Measurements from ENCODE around the gene PRXL2B.

PRXL2B gene

DNA sequence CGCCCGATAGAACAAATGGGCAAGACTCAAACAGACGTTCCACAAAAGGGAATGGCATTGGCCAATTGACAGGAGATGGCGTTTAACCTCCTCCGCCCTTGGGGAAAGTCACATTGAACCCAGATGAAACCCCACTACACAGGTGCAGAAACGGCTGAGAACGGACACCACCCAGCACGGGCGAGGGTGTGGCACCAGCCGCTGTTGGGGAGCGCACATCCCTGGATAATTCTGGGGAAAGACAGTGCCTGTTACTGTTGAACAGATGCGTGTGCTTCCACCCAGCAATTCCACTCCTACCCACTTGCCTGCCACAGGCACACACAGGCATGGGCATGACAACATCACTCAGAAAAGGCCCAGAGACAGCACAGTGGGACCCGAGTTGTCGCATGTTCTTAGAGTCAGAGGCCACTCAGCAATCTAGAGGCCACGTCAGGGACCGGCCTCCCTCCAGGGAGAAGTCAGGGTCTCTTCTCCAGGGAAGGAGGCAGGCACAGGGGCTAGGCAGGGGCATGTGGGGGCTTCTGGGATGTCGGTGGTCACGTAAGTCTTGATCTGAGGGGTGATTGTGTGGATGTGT is 15.2 kb downstream of the PRXL2B start:
- FAIRE-seq, result no peak

DNA sequence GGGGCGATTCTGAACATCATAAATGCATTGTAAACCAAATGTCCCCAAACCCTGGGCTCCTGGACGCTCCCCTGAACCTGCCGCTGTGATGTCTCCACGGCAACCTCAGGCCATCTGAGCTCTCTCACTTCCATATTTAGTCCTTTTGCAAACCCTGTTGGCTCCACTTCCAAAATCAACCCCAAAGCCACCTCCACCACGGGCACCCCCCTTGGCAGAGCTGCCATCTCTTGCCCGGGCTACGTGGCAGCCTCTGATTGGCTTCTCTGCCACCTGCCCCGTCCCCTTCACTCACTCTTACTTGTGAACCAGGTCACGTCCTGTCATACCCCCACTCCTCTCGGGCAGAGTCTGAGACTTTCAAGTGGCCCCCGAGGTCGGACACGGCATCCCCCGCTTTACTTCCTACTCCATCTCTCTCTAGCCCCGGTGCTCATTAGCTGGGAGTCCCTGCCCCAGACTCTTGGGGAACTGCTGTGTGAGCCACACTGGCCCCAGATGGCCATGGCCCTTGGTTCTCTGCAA is 15.8 kb downstream of the PRXL2B start:
- FAIRE-seq, result no peak

DNA sequence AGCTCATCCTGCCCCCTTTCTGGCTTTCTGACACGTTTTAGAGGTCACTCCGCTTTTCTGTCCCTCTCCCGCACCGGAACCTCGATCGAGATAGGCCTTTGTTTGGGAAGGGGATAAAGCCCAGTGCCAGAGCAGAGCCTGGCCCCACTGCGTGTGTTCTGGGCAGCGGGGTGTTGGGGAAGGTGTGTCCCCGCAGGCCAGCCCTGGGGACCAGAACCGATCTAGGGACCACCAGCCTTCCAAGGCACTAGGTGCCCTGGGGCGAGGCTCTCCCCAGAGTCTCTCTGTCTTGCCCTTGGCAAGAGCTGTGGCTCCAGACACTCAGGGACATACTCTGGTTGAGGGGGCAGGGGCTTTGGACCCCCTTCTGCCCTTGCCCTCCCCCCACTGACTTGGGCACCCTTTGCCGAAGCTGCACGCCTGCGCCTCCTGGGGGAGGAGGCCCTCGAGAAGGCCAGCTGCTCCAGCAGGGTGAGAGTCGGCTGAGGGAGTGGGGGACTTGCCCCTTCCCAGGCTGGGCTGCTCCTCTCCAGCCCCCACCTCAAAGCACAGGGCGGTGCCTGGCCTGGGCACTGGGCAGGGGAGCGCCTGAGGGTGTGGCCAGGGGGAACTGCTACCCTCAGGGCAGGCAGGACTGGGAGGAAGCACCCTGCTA is 16.4 kb downstream of the PRXL2B start:
- FAIRE-seq, result no peak

DNA sequence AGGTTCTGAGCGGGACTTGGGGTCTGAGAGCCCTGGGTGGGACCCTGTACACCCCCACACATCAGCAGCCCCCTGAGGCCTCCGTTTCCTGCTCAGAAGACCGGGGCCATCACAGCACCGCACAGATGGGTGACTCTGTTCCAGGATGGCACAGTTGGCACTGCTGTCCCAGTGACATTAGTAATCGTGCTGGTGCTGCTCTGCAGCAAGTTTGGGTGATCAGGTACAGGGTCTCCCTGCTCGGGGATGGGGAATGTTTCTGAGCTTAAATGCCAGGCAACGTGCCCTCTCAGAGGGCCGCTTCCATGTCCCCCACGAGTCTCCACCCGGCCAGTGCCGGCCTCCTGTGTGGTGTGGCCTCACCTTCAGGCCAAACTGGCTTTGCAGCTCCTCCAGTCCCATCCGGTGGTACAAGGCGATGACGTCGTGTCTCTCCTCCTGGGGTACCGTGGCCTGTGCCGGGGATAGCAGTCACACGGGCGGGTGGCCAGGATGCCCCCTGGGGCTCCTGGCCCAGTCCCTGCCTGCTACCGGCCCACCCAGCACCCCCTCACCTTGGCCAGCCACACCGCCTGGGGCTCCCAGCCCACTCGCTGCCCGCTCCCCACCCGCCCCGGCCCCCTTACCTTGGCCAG is 17.1 kb downstream of the PRXL2B start:
- FAIRE-seq, result no peak

DNA sequence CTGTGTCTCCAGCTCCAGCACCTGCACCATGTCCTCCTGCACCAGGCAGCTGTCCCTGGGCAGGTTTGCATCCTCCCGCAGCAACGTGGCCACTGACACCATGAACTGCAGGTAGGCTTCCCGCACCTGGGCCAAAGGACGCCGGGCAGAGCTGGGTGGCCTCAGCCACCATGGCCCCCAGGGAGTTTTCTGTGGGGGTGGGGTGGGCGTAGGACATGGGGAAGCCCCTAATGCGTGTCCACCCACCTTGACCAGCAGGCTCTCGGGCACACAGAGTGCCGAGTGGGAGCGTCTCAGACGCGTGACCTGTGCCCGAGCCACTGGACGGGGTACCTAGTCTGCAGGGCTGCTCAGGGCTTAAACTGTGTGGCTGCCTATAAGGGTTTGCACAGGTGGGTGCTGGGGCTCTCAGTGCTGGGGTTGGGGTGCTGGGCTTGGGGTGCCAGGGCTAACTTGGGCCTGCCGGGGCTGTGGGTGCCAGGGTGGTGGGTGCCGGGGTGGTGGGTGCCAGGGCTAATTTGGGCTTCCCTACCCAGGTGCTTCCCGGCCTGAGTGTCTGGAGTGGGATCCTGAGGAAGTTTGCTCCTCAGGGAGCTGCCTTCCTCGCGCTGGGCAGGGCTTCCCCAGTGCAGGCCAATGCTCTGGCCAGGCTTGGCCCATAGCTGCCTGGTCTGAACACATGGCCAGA is 17.7 kb downstream of the PRXL2B start:
- FAIRE-seq, result no peak

DNA sequence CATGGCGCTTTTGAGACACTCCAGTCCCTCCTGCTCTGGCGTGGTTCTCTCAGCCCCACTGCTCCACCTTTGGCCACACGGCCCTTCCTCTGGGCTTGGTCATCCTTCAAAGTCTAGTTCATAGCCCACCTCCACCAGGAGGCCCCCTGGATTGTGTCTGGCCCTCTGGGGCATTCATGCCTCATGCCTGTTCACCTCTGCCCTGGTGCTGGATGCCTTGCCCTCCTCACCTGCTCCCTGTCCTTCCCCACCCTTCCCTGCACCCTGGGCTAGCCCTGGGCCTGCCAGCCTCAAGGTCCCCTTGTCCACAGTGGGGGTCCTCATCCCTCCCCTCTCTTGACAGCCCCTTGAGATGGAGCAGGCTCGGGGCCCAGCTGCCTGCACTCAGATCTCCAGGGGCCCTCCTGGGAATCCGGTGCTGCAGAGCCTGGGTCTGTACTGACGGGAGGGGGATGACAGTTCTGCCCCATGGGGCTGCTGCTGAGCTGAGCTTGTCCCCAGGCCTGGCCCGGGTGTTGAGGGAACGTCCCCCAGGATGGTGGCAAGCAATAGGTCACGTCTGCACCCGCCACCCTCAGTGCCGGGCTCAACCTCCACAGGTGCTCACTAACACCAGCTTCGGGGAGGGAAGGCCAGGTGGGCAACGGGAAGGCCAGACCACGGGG is 18.4 kb downstream of the PRXL2B start:
- FAIRE-seq, result no peak

DNA sequence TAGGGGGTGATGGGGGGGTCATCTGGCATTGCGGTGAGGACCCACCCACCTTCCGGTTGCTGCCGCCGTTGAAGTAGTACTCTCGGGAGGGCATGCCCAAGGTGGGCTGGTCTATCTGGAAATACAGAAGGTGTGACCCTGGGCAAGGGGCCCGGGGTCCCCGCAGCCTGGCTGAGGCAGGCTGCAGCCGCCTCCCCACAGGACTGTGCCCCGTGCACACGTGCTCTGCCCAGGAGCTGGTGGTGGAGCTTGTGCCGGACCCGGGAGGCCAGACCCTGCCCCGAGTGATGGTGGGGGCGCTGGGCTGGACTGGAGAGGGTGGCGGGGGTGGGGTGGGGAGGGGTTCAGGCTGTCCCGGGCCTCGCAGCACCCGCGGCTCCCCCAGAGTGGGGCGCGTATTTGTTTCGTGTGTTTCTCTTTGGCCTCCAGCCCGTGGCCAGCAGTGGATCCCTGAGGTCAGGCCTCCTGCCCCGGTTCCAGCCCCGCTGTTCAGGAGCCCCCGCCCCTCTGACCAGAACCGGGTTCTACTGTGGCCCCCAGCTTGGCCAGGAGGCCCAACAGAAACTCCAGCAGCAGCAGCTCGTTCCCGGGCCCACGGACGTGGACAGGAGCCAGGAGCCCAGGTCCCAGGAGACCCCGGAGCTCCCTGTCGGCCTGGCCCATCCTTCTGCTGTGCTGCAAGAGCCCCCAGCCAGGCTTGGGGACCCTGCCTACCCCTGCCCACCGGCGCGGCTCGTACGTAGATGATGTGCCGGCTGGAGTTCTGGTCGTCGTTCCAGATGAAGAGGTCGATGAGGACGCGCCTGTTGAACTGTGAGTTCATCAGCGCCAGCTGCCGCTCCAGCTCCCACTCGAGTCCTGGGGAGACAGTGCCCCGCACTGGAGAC is 19.2 kb downstream of the PRXL2B start:
- FAIRE-seq, result no peak

DNA sequence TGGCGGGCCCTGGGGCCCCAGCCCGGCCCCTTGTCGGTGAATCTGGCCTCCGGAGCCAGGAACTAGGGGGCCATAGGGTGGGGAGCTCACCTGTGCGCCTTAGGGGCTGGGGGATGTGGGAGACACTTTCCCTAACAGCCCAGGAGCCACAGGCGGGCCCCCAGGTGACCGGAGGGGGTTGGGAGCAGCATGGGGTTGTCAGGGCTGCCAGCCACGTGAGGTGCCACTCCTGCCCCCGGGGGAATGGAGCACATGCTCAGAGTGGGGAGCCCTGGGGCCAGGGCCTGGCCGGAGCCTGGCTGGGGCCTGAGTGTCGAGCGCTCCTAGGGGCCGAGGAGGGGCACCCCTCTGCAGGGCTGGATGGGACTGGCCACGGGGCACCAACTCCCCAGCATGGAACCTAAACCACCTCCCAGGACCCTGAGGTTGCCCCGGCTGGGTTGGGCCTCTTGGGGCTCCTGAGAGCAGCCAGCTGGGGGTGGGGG is 19.9 kb downstream of the PRXL2B start:
- no peak for FAIRE-seq

DNA sequence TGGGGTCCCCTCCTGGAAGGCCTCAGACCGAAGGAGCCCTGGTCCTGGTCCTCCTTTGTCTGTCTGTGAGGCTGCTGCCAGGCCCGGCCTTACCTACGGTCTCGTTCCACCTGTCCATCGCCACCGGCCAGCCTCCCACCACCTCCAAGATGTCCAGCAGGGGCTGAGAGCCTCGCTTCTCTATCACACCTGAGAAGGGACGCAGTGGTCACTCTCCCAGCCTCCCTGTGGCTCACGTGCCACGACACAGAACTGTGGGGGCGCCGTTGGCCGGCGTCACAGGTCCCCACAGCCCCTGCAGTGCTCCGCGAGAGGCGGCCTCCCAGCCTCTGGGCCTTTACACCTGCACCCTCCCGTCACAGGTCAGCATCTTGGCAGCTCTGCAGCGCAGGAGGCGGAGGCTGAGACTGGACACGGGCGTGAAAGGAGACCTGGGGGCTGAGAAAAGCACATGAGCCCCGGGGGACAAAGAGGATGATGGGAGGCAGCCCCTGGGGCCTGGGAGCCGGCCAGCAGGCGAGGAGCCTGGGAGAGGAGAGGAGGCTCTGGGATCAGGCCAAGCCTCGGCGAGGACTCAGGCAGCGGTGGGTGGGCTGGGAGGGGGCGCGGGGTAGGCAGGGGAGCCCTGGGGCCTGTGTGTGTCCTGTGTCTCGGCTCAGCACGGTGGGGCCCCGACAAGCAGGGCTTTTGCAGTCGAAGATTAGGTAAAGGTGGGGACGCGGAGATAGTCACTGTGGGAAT is 20.5 kb downstream of the PRXL2B start:
- no peak for FAIRE-seq

DNA sequence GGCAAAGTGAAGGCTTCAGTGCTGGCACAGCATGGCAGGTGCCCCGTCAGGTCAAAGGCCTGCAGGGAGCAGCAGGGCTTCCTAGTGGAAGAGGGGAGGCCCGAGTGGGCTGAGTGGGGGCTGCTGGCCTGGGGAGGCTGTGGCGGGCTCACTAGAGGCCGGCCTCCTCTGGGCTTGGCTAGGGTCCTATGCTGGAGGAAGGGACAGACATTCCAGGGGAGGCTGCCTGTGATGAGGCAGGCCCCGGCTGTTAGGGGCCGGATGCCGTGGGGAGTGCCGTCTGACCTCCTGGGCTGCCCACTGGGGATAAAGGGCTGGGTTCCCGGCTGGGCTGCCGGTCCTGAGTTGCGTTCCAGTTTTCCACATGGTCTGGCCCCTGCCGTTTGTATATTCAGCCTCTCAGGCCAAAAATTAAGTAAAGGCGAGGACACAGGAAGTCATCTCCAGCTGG is 21.1 kb downstream of the PRXL2B start:
- no peak for FAIRE-seq

DNA sequence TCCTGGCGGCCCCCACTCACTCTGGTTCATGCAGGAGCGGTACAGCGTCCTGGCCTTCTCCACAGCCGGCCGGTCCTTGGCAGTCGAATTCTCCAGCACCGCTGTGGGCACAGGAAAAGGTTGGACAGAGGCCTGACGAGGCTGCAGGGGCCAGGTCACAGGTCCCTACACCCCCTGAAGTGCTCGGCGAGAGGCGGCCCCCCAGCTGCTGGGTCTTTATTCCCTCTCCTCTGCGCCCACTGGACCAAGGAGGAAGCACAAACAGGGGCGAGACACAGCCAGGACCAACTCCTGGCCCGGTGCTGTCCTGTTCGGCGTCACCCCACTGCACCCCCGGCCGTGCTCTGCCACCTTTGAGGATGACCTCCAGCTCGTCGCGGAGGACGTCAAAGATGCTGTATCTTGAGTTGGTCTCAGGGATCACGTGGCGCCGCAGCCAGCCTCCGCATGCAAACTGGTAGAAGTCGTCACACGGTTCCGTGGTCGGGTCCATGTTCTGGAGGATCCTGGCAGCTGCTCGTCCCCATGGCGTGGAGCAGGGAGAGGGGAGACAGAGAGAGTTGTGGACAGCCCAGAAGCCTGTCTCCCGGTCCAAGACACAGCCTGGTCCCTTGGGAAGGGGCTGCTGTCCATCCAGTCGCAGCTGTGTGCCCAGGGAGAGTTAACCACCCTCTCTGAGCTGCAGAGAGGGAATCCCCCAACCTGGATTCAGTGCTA is 22.9 kb downstream of the PRXL2B start:
- FAIRE-seq, result no peak

DNA sequence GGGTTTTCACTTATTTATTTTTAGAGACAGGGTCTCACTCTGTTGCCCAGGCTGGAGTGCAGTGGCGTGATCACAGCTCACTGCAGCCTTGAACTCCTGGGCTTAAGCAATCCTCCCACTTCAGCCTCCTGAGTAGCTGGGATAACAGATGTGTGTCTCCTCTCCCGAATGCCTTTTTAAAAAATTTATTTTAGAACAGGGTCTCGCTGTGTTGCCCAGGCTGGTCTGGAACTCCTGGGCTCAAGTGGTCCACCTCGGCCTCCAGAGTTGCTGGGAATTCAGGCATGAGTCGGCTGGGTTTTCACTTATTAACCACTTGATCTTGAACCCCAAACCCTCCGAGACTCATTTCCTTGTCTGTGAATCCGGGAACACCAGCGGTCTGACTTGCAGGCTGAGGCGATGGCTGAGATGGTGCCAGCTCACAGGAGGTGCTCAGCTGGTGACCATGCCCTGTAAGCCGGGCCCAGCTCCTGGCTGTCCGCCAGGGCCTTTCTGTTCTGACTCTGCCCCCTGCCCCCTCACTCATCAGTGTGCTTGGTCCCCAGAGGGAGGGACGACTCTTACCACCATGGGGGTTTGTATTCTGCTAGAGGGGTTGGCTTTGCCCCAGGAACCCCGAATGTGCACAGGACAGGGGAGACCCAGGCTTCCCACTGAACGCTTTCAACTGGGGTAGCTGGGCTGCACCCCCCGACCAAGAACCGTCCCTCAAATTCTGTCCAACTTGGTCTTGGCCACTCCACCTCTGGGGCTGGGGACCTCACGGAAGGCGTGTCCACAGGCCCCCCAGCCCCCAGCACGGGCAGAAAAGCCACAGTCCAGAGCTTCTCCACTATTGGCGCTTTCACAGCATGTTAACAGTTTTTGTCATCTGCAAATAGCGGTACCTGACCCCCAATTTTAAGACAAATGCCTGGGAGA is 23.7 kb downstream of the PRXL2B start:
- no peak for FAIRE-seq

DNA sequence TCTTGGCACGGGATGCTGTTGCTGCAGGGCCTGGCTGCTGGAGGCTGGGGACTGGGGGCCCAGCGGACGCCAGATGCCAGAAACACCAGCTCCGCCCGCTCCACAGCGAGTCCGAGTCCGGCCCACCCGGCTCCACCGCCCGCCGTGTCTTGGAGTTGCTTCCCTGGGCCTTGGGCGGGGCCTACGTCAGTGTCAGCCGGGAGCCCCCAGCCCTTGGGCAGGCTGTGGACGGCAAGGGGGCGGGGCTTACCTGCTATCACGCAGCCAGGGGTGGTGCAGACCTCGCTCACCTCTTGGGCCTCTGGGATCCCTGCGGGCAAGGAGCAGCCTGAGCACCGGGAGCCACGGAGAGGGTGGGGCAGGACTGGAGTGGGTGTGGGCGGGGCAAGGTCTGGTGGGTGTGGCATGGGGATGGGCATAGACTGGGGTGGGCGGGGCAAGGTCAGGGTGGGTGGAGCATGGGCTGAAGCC is 24.5 kb downstream of the PRXL2B start:
- FAIRE-seq, result no peak

DNA sequence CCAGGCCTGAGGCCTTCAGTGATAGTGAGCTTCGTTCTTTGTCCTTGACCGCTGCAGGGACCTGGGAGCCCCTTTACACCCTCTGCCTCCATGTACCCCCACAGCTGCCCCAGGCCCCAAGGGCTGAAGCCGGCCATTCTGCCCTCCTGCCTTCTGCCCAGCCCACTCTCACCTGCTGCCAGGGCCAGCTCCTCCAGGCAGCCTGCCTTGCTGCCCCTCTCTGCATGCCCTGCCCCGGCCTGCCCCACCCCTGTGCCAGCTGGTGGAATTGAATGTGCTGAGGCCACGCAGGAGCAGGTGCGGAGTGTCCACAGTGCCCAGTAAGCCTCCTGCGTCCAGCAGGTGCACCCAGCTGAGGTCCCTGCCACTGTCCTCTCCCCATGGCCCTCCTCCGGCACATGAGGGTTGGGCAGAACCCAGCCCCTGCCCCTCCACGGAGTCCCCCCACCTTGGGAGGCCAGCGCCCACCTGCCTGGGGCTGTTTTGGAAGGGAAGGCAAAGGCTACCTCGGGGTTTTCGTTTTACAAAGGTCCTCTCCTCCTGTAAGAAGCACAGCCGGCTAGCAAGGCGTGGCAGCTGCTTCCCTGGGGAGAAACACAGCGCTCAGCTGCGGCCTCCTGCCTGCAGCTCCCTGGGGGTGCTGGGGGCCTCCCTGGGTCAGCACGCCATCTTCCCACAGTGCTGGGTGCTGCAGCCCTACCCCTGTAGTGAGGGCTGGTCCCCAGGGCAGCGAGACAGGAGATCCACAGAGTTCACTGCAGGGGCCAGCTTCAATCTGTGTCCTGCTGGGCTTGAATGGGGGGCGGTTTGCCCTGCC is 25.3 kb downstream of the PRXL2B start:
- FAIRE-seq, result no peak

DNA sequence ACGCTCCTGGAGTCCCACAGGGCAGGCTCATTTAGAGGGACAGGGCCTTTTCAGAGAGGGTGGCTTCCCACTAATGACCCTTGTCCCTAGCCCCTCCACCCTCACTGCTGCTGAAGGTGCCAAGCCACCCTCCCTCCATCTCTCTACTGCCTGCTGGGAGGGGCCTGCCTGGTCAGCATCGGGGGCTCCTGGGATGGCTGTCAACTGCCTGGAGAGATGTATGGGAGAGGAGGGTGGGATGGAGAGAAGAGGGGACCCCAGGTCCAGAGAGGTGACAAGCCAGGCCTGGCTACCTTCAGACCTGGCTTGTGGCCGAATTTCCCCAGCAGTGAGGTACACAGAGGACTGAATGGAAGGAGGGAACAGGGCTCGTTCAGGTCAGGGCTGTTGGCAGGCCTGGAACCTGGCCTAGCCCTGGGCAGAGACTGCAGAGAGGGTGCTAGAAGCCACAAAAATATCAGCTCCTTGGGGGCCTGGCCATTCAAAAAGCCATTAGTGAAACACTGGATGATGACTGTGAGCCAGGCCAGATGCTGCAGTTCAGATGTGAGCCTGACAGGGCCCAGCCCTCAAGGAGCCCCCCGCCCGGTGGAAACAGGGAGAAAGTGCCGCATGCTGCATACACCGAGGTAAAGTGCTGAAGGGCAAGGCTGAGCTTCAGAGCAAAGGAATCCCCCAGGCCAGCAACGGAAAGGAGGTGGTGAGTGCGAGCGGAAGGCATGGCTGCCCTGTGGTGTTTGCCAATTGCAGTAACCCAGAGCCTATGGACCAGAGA is 26.2 kb downstream of the PRXL2B start:
- FAIRE-seq, result no peak

DNA sequence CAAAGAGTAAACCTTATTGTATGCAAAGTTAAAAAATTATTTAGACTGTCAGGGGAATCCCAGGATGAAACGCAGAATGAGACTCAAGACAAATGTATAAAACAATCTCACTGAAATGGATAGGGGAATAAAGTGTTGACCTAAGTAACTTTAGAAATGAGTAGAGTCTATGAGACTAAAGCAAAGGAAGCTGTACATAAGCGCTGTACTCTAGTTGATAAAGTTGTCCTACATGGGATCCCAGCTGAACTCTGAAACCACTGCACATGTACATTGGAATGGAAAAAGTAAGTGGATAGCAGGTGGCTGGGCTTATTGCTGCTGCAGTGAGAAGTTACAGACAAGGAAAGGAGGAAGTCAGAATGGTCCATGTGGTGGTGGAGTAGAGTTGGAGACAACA is 27.6 kb downstream of the PRXL2B start:
- FAIRE-seq, result no peak

DNA sequence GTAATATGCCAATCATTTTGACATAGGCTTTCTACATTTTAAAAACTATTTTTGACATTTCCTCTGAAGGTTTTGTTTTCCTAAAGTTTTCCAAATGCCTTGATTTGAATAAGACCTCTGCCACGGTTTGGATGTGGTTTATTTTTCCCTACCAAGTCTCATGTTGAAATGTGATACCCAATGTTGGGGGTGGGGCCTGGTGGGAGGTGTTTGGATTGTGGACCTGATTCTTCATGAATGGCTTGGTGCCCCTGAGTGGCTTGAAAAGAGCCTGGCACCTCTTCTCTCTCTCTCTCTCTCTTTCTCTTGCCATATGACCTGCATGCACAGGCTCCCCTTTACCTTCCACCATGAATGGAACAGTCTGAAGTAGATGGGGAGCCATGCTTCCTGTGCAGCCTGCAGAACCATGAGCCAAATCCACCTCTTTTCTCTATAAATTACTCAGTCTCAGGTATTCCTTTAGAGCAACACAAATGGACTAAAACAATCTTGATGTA is 31.4 kb downstream of the PRXL2B start:
- FAIRE-seq, result no peak

Measured in islet of Langerhans (tissue), 1 donor.